Measurements from ENCODE around the gene LMOD1. TPM values are rescaled to one million over a fixed set of nuclear protein-coding genes. Genes with fewer than 3 reads are reported as not detected.
A peak's percentile ranks its signal among the peaks of the same experiment; 100 is the strongest.
"Not testable (repeated sequence)": the region's sequence is repeated elsewhere in the genome, so short reads cannot be mapped to it uniquely, and the experiment has no call there.

The LMOD1 gene
- total RNA-seq, 2 donors from 2014 or later: not detected

DNA sequence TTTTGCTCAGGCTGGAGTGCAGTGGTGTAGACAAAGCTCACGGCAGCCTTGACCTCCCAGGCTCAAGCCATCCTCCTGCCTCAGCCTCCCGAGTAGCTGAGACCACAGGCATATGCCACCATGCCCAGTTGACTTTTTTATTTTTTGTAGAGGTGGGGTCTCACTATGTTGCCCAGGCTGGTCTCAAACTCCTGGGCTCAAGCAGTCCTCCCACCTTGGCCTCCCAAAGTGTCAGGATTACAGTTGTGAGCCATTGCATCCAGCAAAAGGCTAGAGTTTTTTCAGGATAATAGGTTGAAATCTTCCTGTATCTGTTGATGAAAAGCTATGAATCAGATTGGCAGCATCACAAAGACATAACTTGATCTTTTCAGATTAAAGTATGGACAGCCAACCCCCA lies 89.6 kb downstream of the LMOD1 start:
- H3K27me3 Mint-ChIP-seq; H3K4me1 Mint-ChIP-seq; H3K9me3 Mint-ChIP-seq; H3K4me3 Mint-ChIP-seq; H3K27ac Mint-ChIP-seq; ATAC-seq (replicated peaks): not testable (repeated sequence)
- peaks cover 100% of the 10 kb centered on the region for H3K36me3 Mint-ChIP-seq (ENCODE audit: low read depth)

DNA sequence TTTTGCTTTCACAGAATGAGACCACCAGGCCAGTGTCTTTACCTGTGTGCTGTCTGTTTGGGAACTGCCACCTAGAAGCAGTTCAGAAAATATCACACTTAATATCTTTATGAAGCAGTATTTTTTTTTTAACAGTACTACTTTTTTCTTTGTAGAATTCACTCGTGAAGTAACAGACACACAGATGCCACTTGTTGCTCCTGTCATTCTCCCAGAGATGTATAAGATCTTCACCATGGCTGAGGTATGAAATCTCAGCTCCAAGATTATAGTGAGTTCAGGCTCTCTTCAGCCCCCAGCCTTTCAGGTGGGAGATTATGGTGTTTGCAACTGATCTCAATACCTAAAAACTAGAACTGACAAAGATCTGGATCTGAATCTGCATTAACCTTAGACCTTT lies 94.4 kb downstream of the LMOD1 start:
- H3K27me3 Mint-ChIP-seq: no peaks in the 10 kb centered on the region
- H3K4me3 Mint-ChIP-seq: no peak overlapping the region
- H3K27ac Mint-ChIP-seq: no peak overlapping the region
- H3K9me3 Mint-ChIP-seq: no peaks in the 10 kb centered on the region
- ATAC-seq (replicated peaks): no peak
- H3K36me3 Mint-ChIP-seq (ENCODE audit: low read depth): peaks cover 99% of the 10 kb centered on the region
- H3K4me1 Mint-ChIP-seq: peaks cover 7% of the 10 kb centered on the region

DNA sequence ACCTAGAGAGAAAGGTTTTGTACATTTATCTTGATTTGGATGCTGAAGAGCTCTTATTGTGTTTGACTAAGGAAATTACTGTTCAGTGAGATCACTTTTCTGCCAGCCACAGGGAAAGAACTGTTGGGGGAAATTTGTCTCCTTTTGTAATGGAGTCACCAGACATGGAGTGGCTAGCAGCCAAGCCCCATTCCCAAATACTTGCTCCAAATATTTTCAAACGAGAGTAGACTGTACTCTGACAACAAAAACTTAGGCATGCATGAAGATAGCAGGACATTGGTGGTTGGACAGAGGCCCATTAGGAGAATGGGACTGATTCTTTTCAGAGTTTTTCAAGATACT lies 96.3 kb downstream of the LMOD1 start:
- no peaks in the 10 kb centered on the region for H3K9me3 Mint-ChIP-seq
- peaks cover 79% of the 10 kb centered on the region for H3K36me3 Mint-ChIP-seq (ENCODE audit: low read depth)
- H3K4me3 Mint-ChIP-seq: no peak overlapping the region
- no peak for ATAC-seq (replicated peaks)
- H3K27me3 Mint-ChIP-seq: no peaks in the 10 kb centered on the region
- peaks cover 7% of the 10 kb centered on the region for H3K4me1 Mint-ChIP-seq
- H3K27ac Mint-ChIP-seq: peak overlapping the region; percentile 12

DNA sequence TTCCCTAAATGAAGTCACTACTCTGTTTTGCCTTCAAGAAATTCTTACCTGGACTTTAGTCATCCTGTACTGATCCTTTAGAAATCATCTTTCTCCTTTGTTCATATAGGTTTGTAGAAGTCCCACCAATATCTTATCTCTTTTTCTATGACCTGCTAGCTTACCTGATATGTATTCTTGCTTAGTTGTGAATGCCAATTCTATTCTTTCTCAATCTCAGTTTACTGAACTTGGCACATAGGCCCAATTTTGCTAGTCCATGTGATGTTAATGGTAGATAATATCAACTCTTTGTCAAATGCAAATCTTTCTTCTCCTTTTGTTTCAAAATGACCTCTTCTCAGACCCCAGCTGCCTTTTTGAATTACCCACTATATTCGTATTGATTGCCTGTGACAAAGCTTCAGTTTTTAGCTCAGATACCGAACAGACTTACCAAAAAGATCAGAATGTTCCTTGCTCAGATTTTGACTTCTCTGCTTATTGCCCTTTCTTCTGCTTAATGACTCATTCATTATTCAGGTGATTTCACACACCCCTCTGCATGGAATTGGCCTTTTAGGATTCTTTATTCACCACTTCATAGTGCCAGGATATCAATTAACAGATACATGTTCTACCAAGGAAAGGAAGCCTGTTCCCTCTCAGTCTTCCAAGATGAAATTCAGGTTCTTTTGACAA lies 96.8 kb downstream of the LMOD1 start:
- ATAC-seq (replicated peaks): no peak
- H3K4me1 Mint-ChIP-seq: peaks cover 7% of the 10 kb centered on the region
- H3K36me3 Mint-ChIP-seq (ENCODE audit: low read depth): peaks cover 74% of the 10 kb centered on the region
- peak overlapping the region; percentile 12 for H3K27ac Mint-ChIP-seq
- H3K27me3 Mint-ChIP-seq: no peaks in the 10 kb centered on the region
- H3K9me3 Mint-ChIP-seq: no peaks in the 10 kb centered on the region
- H3K4me3 Mint-ChIP-seq: no peak overlapping the region

DNA sequence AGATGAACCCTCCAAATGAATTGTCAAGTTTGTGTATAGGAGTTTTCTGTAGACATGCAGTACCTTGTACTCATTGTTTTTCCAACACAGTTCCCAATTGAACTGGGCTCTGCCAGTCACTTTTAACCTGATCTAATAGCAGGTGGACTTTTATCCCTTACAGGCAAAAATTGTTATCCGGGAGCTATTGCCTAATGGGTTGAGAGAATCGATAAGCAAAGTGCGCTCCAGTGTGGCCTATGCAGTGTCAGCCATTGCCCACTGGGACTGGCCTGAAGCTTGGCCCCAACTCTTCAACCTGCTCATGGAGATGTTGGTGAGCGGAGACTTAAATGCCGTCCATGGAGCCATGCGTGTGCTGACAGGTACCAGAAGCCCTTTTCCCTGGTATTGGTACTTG lies 98.1 kb downstream of the LMOD1 start:
- no peaks in the 10 kb centered on the region for H3K9me3 Mint-ChIP-seq
- H3K27me3 Mint-ChIP-seq: no peaks in the 10 kb centered on the region
- peaks cover 62% of the 10 kb centered on the region for H3K36me3 Mint-ChIP-seq (ENCODE audit: low read depth)
- ATAC-seq (replicated peaks): no peak
- H3K4me1 Mint-ChIP-seq: peaks cover 7% of the 10 kb centered on the region
- H3K4me3 Mint-ChIP-seq: no peak overlapping the region
- H3K27ac Mint-ChIP-seq: no peak overlapping the region

DNA sequence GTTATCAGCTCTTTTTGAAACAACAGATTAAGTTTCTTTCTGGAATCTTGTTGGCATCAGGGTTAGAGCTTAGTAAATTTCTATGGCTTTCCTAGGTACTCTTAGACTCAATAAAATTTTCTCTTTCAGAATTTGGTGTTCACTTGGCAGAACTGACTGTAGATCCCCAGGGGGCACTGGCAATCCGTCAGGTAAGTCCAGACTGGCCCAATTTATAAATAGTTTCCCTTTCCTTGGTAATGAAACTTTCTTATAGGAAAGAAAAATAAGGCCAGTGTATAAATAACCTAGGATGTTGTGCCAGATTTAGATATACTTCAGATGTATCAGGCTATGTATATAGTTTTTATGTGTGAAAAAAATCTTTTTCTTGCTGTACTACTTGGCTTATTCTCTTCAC lies 99.2 kb downstream of the LMOD1 start:
- no peaks in the 10 kb centered on the region for H3K27me3 Mint-ChIP-seq
- ATAC-seq (replicated peaks): no peak
- no peak overlapping the region for H3K4me3 Mint-ChIP-seq
- no peaks in the 10 kb centered on the region for H3K9me3 Mint-ChIP-seq
- H3K36me3 Mint-ChIP-seq (ENCODE audit: low read depth): peaks cover 51% of the 10 kb centered on the region
- H3K27ac Mint-ChIP-seq: peak overlapping the region; percentile 26
- H3K4me1 Mint-ChIP-seq: peaks cover 13% of the 10 kb centered on the region

Other genes starting within 250 kb of the LMOD1 start
- gene IPO9, start 117.4 kb downstream of the LMOD1 start, total RNA-seq: 10 to 100 TPM; 54.3 to 70.2 TPM
- gene SHISA4, start 57.6 kb downstream of the LMOD1 start, total RNA-seq: 1 to 10 TPM in 1 of 2 donors, under 1 TPM in 1; 0.69 to 1.6 TPM
- 10 to 100 TPM; 40.5 to 93.4 TPM for gene TIMM17A, start 9.0 kb upstream of the LMOD1 start, total RNA-seq
- gene RNPEP, start 36.1 kb upstream of the LMOD1 start, total RNA-seq: 10 to 100 TPM; 36.9 to 39.8 TPM
- under 1 TPM; 0.32 to 0.64 TPM for gene ELF3, start 64.0 kb upstream of the LMOD1 start, total RNA-seq
- not detected for gene GPR37L1, start 176.4 kb upstream of the LMOD1 start, total RNA-seq
- gene ARL8A, start 198.2 kb upstream of the LMOD1 start, total RNA-seq: 10 to 100 TPM; 43.6 to 51.4 TPM
- gene PTPN7, start 214.1 kb upstream of the LMOD1 start, total RNA-seq: 100 to 1,000 TPM; 238 to 281 TPM
- gene LGR6, start 247.3 kb upstream of the LMOD1 start, total RNA-seq: under 1 TPM in 1 of 2 donors, not detected in 1; 0.21 TPM

Data from activated T-helper 17 cell treated with anti-CD3 and anti-CD28 coated beads, Interleukin-2, amount 50 U/mL, for 72 hours (primary cell).